Pons (tissue), 1 donor: ENCODE results near the gene OR10P1.

Source experiments
- DNase-seq: peaks from one replicate; pipeline ENCODE4 v3.0.0-alpha.2; 2016; ENCODE audit warnings: low spot score

The OR10P1 gene

DNA sequence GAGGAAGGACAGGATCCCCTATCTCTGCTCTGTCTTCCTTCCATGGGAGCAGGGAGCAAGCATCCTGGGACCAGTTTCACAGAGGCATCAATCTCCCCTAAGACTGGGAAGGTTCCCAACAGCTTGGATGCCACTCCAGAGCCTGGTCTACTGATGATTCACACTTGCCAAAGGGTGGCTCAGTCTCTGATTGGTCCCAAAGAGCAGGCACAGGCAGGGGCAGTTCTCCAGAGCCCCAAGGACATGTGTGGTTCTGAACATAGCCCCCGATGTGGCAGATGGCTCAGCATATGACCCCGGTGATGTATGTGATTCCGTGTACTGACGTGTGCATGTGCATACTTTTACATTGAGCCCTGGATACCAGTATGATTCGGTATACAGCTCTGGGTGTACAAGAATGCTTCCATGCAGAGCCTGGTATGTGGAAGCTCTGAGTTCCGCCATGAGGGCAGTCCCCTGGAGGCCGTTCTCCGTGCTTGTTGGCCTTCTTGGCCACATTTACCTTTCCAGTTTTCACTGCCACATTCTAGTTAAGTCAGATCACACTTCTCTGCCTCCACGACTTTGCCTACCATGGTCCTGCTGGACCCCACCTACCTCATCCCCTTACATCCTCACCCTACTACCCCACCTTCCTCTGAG, 49.8 kb downstream of the OR10P1 start:
- no peak for DNase-seq
